Muscle of leg (tissue), 11 donors: Measurements from ENCODE around the gene AMELX. TPM values are rescaled to one million over a fixed set of nuclear protein-coding genes. Genes with fewer than 3 reads are reported as not detected.

Experiments used
- DNase-seq: peaks from one replicate; pipeline ENCODE4 v3.0.0; 2013
- H3K27ac ChIP-seq: one replicate; pipeline ENCODE4 v1.5.1; 2013; ENCODE audit warnings: mild to moderate bottlenecking, low read length, control low read depth
- H3K27me3 ChIP-seq: one replicate; pipeline ENCODE4 v1.6.1; 2013; ENCODE audit warnings: low read length; ENCODE audit not compliant: control insufficient read depth, insufficient read depth
- H3K36me3 ChIP-seq: one replicate; pipeline ENCODE4 v1.6.1; 2013; ENCODE audit warnings: low read length; ENCODE audit not compliant: control insufficient read depth, insufficient read depth
- H3K4me1 ChIP-seq: one replicate; pipeline ENCODE4 v1.6.1; 2013; ENCODE audit warnings: low read length; ENCODE audit not compliant: control insufficient read depth, insufficient read depth
- H3K4me3 ChIP-seq: one replicate; pipeline ENCODE4 v1.5.1; 2013; ENCODE audit warnings: low read length, control low read depth
- H3K9me3 ChIP-seq: replicated peaks from 2 replicates; pipeline ENCODE4 v1.6.1; 2013; ENCODE audit warnings: low read depth, low read length; ENCODE audit not compliant: control insufficient read depth
- WGBS: methylation state at CpG from one replicate; pipeline ENCODE4 v1.1.5; 2013; ENCODE audit warnings: missing lambda C conversion rate; ENCODE audit not compliant: insufficient coverage; 5-methylcytosine and 5-hydroxymethylcytosine counted together
- polyA plus RNA-seq, 8 donors: library from polyadenylated mRNA; unstranded; fragments of 120-200 nt; gene quantifications; one replicate each; pipeline versions ENCODE4 v1.2.1 to v1.2.3, GENCODE V29; 2013; ENCODE audit warnings: inconsistent platforms in 1 of 8, low replicate concordance in 1 of 8; ENCODE audit not compliant: insufficient read length in 8 of 8, insufficient read depth in 1 of 8
- total RNA-seq: library from RNA; stranded (reverse); fragments of 120-200 nt; gene quantifications from one replicate; pipeline ENCODE4 v1.2.4, GENCODE V29; 2013

The AMELX gene
- total and polyA plus RNA-seq, 9 donors, result 0.36 TPM; not detected in 8

DNA sequence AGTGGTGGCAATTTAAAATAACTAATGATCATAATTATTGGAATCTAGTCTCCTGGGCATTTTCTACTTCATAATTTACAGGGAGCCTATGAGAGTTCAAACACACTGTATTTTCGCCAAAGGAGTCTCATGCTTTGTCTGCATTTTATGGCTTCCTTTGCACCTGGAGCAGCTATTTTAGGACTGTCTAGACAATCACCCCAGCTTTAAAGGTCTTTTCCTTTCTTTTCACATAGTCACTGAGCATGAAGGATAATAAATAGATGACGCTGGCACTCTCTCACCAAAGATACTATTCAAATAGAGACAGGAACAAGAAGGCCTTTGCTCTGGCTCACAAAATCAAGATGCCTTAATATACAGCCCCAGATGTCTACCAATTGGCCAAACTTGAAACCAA lies 43.0 kb downstream of the AMELX start:
- Histone ChIP-seq H3K36me3 (no peaks in the 10 kb centered on the region), H3K27me3 (peaks cover 9% of the 10 kb centered on the region), H3K9me3 (no peaks in the 10 kb centered on the region), H3K4me3 (no peak overlapping the region), H3K4me1 (no peaks in the 10 kb centered on the region), H3K27ac (no peak overlapping the region)
- WGBS, result no CpG with 5 or more reads among the region's 2 CpGs
- DNase-seq, result no peak

DNA sequence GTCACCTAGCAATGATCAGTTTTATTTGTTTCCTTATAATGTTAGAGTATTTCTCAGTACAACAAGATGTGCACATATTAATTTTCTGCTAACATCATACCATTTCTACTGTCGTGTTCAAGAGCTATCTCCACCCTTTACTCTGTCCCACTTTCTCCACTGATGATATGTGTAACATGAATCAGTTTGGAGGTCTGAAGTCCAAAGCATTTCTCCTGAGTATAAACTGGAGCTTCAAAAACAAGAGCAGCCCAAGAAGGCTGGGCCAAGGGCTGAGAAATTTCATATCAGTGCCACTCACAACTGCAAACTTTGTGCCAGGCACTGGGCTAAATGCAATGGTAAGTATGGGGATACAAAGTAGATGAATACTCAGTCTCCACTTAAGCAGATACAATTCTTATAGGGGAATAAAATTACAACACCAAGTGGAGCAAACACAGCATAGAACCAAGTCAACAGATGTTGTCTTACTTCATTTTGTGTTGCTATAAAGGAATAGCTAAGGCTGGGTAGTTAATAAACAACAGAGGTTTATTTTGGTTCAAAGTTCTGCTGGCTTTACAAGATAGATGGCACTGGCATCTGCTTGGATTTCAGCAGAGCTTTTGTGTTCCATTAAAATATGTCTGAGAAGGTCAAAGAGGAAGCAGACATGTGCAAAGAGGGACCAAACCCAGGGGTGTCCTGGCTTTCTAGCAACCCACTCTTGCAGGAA lies 44.2 kb downstream of the AMELX start:
- Histone ChIP-seq H3K36me3 (no peaks in the 10 kb centered on the region), H3K27me3 (peaks cover 9% of the 10 kb centered on the region), H3K27ac (no peak overlapping the region), H3K4me3 (no peak overlapping the region), H3K9me3 (no peaks in the 10 kb centered on the region), H3K4me1 (no peaks in the 10 kb centered on the region)
- DNase-seq, result no peak
- WGBS, result no CpG with 5 or more reads among the region's 1 CpG

DNA sequence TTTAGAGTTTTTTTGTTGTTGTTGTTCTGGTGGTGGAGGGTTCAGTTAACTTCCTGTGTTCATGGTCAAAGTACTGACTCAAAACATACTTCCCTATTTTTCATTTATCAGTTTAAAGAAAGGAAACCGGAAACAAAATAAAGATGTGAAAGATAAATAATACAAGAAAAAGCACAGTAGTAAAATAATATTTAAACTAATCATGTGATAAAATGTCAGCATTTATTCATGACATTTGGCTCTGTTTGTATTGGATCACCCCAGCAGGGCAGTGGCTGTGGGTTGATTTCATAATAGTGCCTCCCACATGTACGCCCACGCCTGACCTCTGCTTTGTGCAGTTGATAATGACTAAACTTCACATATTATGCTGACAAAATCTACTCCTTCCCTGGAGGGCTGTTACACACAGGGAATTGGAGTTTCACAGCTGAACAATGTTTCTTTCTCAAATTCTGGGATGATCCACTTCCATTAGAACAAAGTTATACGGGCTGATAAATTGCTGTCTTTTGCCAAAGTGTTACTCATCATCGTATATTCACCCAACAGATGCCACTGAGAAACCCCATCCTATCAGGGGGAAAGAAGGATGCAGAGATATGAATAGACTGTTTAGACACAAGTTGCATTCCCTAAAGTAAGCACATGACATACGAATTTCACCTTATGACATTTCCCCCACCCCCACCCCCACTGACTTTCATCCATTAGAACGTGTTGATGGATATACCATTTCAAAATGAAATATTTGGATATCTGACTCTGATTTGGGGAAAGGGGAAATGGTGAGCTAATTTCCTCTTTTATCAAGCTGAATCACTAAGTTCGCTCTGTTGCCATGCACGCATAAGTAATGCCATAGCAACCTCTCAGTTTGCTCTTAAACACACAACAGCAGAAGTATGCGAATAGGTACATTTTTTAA lies 48.3 kb downstream of the AMELX start:
- Histone ChIP-seq H3K9me3 (no peaks in the 10 kb centered on the region), H3K36me3 (no peaks in the 10 kb centered on the region), H3K4me1 (no peaks in the 10 kb centered on the region), H3K27me3 (peaks cover 2% of the 10 kb centered on the region), H3K27ac (peak overlapping the region; percentile 56), H3K4me3 (no peak overlapping the region)
- DNase-seq, result peak; percentile 81
- 50% methylated on average over 2 of the region's 10 CpGs for WGBS

DNA sequence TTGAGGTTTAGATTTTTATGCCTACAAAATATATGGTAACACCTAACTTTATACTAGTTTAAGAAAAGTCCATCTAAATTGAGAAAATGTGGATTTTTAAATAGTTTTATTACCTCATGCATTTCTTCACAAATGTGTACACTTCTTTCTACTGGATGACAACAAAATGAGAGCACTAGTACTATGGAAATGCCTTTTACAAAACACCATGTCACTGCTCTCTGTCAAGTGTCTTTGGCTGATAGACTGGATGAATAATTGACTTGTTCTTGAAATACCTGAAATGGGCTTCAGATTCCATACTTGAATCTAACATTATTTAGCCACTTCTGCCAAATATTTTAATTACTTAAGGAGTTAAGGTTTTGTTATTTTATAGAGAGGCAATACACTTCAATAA lies 49.5 kb downstream of the AMELX start:
- H3K4me3 ChIP-seq, result no peak overlapping the region
- no peaks in the 10 kb centered on the region for H3K36me3 ChIP-seq
- DNase-seq, result no peak
- no peak overlapping the region for H3K27ac ChIP-seq
- H3K27me3 ChIP-seq, result peaks cover 2% of the 10 kb centered on the region
- H3K4me1 ChIP-seq, result no peaks in the 10 kb centered on the region
- H3K9me3 ChIP-seq, result no peaks in the 10 kb centered on the region

GRCh38 chrX:11346121-11346682 lies 53.0 kb downstream of the AMELX start:
- peaks cover 6% of the 10 kb centered on the region for H3K27me3 ChIP-seq
- H3K4me1 ChIP-seq, result no peaks in the 10 kb centered on the region
- H3K9me3 ChIP-seq, result no peaks in the 10 kb centered on the region
- no CpG with 5 or more reads among the region's 2 CpGs for WGBS
- no peak overlapping the region for H3K4me3 ChIP-seq
- H3K36me3 ChIP-seq, result no peaks in the 10 kb centered on the region
- DNase-seq, result peak; percentile 36
- no peak overlapping the region for H3K27ac ChIP-seq

GRCh38 chrX:11347300-11347699 lies 54.1 kb downstream of the AMELX start:
- Histone ChIP-seq H3K4me3 (no peak overlapping the region), H3K36me3 (no peaks in the 10 kb centered on the region), H3K4me1 (peaks cover 4% of the 10 kb centered on the region), H3K27me3 (peaks cover 12% of the 10 kb centered on the region), H3K27ac (no peak overlapping the region), H3K9me3 (no peaks in the 10 kb centered on the region)
- peak; percentile 46 for DNase-seq
- no CpG with 5 or more reads among the region's 3 CpGs for WGBS

- no peak overlapping the region for H3K4me3 ChIP-seq
- DNase-seq, result no peak
- peaks cover 4% of the 10 kb centered on the region for H3K4me1 ChIP-seq
- H3K27ac ChIP-seq, result no peak overlapping the region
- H3K9me3 ChIP-seq, result no peaks in the 10 kb centered on the region
- no peaks in the 10 kb centered on the region for H3K36me3 ChIP-seq
- peaks cover 12% of the 10 kb centered on the region for H3K27me3 ChIP-seq
- WGBS, result no CpG with 5 or more reads among the region's 1 CpG
Observed at GRCh38 chrX:11349020-11349419, 55.8 kb downstream of the AMELX start.

GRCh38 chrX:11349661-11350337 lies 56.6 kb downstream of the AMELX start:
- DNase-seq, result no peak
- Histone ChIP-seq H3K27me3 (peaks cover 12% of the 10 kb centered on the region), H3K4me3 (no peak overlapping the region), H3K9me3 (no peaks in the 10 kb centered on the region), H3K36me3 (no peaks in the 10 kb centered on the region), H3K27ac (no peak overlapping the region), H3K4me1 (peaks cover 4% of the 10 kb centered on the region)
- no CpG with 5 or more reads among the region's 2 CpGs for WGBS
